ENCODE data around the gene CDR2.
"Not testable (repeated sequence)": the region's sequence is repeated elsewhere in the genome, so short reads cannot be mapped to it uniquely, and the experiment has no call there.

The CDR2 gene

GRCh38 chr16:22307838-22308237, 66.6 kb downstream of the CDR2 start:
- DNase-seq (ENCODE audit: low read depth in 2 of 2), result no peak

DNA sequence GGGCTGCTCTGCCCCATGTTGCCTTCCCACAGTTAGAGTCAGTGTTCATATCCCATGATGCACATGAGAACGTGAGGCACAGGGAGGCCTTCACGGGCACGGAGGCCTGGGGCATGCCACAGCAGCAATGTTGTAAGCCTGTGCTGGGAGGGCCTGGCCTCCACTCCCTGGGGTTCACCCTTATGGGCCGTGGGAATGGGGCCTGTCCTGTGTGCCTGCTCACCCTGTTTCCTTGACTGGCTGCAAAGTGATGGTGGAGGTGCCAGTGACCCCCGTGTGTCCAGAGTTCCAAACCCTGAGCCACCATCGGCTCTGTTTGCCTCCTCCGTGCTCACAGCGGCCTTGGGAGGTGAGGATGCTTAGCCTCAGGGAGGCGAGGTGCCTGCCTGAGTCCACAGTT, 67.6 kb downstream of the CDR2 start:
- no peak for DNase-seq (ENCODE audit: low read depth in 2 of 2)

DNA sequence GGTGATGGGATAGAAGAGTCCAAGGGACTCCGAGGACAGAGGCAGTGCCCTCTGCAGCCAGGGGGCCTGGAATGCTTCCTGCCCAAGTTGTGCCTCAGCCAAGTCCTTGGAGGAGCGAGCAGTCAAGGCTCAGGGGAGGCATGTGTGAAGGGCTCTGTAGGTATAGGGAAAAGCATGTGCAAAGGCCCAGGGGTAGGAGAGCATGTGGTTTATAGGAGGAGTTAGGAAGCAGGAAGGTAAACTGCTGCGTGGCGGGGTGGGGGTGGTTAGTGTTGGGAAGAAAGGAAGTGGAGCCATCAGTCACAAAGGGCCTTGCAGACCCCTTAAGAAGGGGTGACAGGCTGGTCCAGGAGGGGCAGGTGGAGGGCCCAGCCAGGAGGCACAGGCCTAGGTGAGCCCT, 70.0 kb downstream of the CDR2 start:
- DNase-seq (ENCODE audit: low read depth in 2 of 2), result no peak

- no peak for DNase-seq (ENCODE audit: low read depth in 2 of 2)
Observed at GRCh38 chr16:22302776-22303363, 71.5 kb downstream of the CDR2 start.

DNA sequence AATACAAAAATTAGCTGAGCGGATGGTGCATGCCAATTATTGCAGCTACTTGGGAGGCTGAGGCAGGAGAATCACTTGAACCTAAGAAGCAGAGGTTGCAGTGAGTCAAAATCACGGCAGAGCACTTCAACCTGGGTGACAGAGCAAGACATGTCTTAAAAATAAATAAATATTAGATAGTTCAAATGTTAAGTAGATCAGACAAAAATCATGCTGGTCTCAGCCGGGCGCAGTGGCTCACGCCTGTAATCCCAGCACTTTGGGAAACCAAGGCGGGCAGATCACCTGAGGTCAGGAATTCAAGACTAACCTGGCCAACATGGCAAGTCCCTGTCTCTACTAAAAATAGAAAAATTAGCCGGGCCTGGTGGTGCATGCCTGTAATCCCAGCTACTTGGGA, 73.0 kb downstream of the CDR2 start:
- DNase-seq (ENCODE audit: low read depth in 2 of 2), result not testable (repeated sequence)

DNA sequence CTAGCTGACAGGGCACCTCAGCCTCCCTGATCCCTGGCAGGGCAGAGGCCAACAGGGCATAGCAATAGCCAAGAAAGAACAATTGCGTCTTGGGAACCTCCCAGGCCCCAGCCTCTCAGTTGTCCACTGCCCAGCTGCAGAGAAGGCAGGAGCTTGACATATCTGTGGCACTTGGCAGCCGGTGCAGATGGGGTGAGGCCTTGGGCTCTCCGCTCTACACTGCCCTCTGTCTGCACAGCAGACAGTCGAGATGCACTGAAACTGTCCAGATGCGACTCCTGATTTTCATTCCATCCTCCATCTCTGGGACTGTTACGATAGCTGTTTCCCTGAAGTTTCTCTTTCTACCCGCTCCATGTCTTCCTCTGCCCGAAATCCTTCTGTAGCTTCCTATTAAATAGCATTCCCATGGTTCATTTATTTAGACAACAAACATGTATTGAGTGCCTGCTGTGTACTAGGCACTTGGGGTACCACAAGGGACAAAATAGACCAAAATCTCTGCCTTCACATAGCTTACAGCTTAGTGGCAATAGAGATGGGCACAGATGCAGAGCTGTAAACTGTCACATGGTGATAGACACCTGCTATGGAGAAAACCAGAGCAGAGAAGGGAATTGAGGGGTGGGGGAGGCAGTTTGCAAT, 73.9 kb downstream of the CDR2 start:
- DNase-seq (ENCODE audit: low read depth in 2 of 2), result peak; percentile 15 to 22

DNA sequence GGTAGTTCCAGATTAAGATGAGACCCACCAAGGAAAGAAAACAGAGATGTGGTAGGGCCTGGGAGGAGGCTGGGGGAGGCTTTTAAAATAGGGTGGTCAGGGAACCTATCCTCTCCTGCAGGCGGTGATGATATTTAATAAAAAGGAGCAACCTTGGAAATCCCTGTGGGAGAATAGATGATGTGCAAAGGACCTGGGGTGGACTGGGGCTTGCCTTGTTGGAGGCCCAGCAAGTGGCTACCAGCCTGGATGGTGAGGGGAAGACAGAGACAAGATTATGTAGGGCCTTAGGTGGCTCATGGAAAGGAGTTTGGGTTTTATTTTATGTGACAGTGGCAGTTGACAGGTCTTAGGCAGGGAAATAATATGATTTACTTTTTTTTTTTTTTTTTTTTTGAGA, 75.4 kb downstream of the CDR2 start:
- DNase-seq (ENCODE audit: low read depth in 2 of 2), result no peak

- peak; percentile 35 to 58 for DNase-seq (ENCODE audit: low read depth in 2 of 2)
Observed at GRCh38 chr16:22297871-22298733, 76.3 kb downstream of the CDR2 start.

GRCh38 chr16:22297114-22297870, 77.1 kb downstream of the CDR2 start, which contains the start of gene POLR3E:
POLR3E (plus strand) TSS chr16:22297409; CDS start chr16:22302969, 5,560 bp downstream.
- DNase-seq (ENCODE audit: low read depth in 2 of 2), result peak; percentile 99 to 100

DNA sequence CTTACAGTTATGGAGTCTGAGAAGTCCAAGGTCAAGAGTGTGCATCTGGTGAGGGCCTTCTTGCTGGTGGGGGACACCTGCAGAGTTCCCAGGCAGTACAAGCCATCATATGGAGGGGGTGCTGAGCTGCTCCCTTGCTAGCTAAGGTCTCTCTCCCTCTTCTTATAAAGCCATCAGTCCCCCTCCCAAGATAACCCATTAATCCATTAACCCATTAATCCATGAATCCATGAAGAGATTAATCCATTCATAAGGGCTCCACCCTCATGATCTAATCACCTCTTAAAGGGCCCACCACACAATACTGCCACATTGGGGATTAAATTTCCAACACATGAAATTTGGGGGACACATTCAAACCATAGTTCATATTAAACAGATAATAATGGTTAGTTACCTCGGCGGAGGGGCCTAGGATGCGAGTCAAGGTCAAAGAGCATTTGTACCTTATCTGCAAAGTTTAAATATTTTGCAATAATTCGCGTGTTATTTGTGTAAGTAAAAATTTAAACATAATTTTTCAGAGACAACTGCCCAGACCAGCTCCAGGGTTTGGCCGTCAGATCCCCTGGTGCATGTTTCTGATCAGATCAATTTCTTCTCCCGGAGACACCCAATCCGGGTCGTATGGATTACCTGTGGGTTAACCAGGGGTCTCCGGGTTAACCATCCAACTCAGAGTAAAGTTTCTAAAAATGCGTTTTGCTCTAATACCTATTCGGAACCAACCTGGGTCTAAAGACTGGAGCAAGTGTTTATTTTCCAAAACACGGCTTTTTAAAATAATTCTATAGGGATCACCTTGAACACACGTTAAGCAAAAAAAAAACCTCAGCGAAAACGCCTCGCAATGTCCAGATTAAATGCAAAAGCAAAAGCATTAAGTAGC, 78.0 kb downstream of the CDR2 start:
- DNase-seq (ENCODE audit: low read depth in 2 of 2), result no peak
